Left lung (tissue), 10 donors: ENCODE measurements around the gene MAFG. TPM values are rescaled to one million over a fixed set of nuclear protein-coding genes. Genes with fewer than 3 reads are reported as not detected.

Source experiments
- ATAC-seq: fragments of 200-7000 bp; cut with Tn5 transposase; one replicate; pipeline ENCODE4 v1.9.1; 2020; ENCODE audit warnings: moderate library complexity
- DNase-seq, 4 donors: peaks; one replicate each; pipeline ENCODE4 v3.0.0-alpha.2; 2013 to 2020
- H3K27ac ChIP-seq, 2 donors: fragments of 200-600 bp; sonication (generic) in 1 of 2; one replicate each; pipeline versions ENCODE4 v1.5.0 to v1.8.0; 2020 to 2021
- H3K27me3 ChIP-seq, 2 donors: fragments of 200-600 bp; sonication (generic) in 1 of 2; one replicate each; pipeline versions ENCODE4 v1.5.0 to v1.8.0; 2020 to 2021
- H3K36me3 ChIP-seq, 2 donors: fragments of 200-600 bp; sonication (generic) in 1 of 2; one replicate each; pipeline versions ENCODE4 v1.5.0 to v1.8.0; 2020 to 2021
- H3K4me1 ChIP-seq, 2 donors: fragments of 200-600 bp; one replicate each; pipeline ENCODE4 v1.8.0; 2021
- H3K4me3 ChIP-seq, 2 donors: fragments of 200-600 bp; sonication (generic) in 1 of 2; one replicate each; pipeline versions ENCODE4 v1.5.0 to v1.8.0; 2020 to 2021; ENCODE audit warnings: mild to moderate bottlenecking in 1 of 2
- H3K9me3 ChIP-seq, 2 donors: fragments of 200-600 bp; sonication (generic) in 1 of 2; one replicate each; pipeline versions ENCODE4 v1.5.0 to v1.8.0; 2020 to 2021
- CTCF ChIP-seq, 2 donors: fragments of 200-600 bp; sonication (generic) in 1 of 2; IDR thresholded peaks; one replicate each; pipeline versions ENCODE4 v1.5.0 to v1.8.0; 2021; ENCODE audit warnings: antibody characterized with exemption in 2 of 2
- intact Hi-C, 2 donors: fragments of 100-400 bp; cut with DNase I; formaldehyde crosslinking; loops; one replicate each; pipeline versions ENCODE4 v1.11.2 to v1.14.2; 2022
- polyA plus RNA-seq, 6 donors: library from polyadenylated mRNA; unstranded; fragments of 120-200 nt; gene quantifications; one replicate each; pipeline ENCODE4 v1.2.1, GENCODE V29; 2013; ENCODE audit not compliant: insufficient read length in 6 of 6
- total RNA-seq, 2 donors: library from RNA; stranded (reverse); fragmentation: NEBNext Ultra II Directional; extraction: Animal tissue kit (Norgen Biotek cat#: 25700); gene quantifications; one replicate each; pipeline ENCODE4 v1.2.1, GENCODE V29; 2021
- donor health status: DM: no; HTN: yes; CAD: no.
- donor health status: DM: no; HTN: no; CAD: no.

The MAFG gene
- total and polyA plus RNA-seq, 8 donors, result 8.1 to 39.8 (median 11.5) TPM

- Histone ChIP-seq H3K9me3 (no peaks in the 10 kb centered on the region), H3K4me3 (no peak overlapping the region), H3K27ac (no peak overlapping the region), H3K36me3 (peaks cover 0 to 93% of the 10 kb centered on the region in 2 donors), H3K4me1 (peaks cover 0 to 4% of the 10 kb centered on the region in 2 donors), H3K27me3 (no peaks in the 10 kb centered on the region)
- intact Hi-C loops, result no loop called here
- DNase-seq, result no peak
- no peak for TF ChIP-seq CTCF (IDR thresholded peaks at IDR 0.05)
- ATAC-seq, result no peak
These were observed 43.0 kb downstream of the MAFG start for GRCh38 chr17:81884520-81884919.

GRCh38 chr17:81879121-81879520 is 48.4 kb downstream of the MAFG start:
- intact Hi-C loops, result no loop called here
- no peaks in the 10 kb centered on the region for H3K4me1 ChIP-seq
- ATAC-seq (no peak), DNase-seq (no peak)
- no peak overlapping the region for H3K27ac ChIP-seq
- peaks cover 0 to 59% of the 10 kb centered on the region in 2 donors for H3K36me3 ChIP-seq
- no peak for TF ChIP-seq CTCF (IDR thresholded peaks at IDR 0.05)
- H3K27me3 ChIP-seq, result no peaks in the 10 kb centered on the region
- no peak overlapping the region for H3K4me3 ChIP-seq
- no peaks in the 10 kb centered on the region for H3K9me3 ChIP-seq

GRCh38 chr17:81878294-81878693 is 49.2 kb downstream of the MAFG start:
- H3K36me3 ChIP-seq, result peaks cover 0 to 50% of the 10 kb centered on the region in 2 donors
- ATAC-seq, result no peak
- no peak overlapping the region for H3K27ac ChIP-seq
- no peaks in the 10 kb centered on the region for H3K27me3 ChIP-seq
- intact Hi-C loops, result no loop called here
- DNase-seq, result no peak
- no peak overlapping the region for H3K4me3 ChIP-seq
- H3K4me1 ChIP-seq, result no peaks in the 10 kb centered on the region
- no peak for TF ChIP-seq CTCF (IDR thresholded peaks at IDR 0.05)
- H3K9me3 ChIP-seq, result no peaks in the 10 kb centered on the region

- ATAC-seq (no peak), DNase-seq (no peak)
- Histone ChIP-seq H3K27ac (no peak overlapping the region), H3K4me1 (peaks cover 0 to 4% of the 10 kb centered on the region in 2 donors), H3K27me3 (no peaks in the 10 kb centered on the region), H3K4me3 (no peak overlapping the region), H3K36me3 (peaks cover 0 to 43% of the 10 kb centered on the region in 2 donors), H3K9me3 (no peaks in the 10 kb centered on the region)
- no peak for TF ChIP-seq CTCF (IDR thresholded peaks at IDR 0.05)
- intact Hi-C loops, result no loop called here
These were observed 50.0 kb downstream of the MAFG start for GRCh38 chr17:81877569-81877968.

GRCh38 chr17:81871387-81872230 is 55.9 kb downstream of the MAFG start:
- DNase-seq, result peak; percentile 86 to 98 (median 94)
- Histone ChIP-seq H3K36me3 (peaks cover 4 to 36% of the 10 kb centered on the region in 2 donors), H3K27ac (peak overlapping the region; percentile 97 to 98), H3K9me3 (no peaks in the 10 kb centered on the region), H3K27me3 (no peaks in the 10 kb centered on the region), H3K4me1 (peaks cover 15 to 54% of the 10 kb centered on the region in 2 donors), H3K4me3 (peak overlapping the region; percentile 90 to 97)
- peak; percentile 67 for ATAC-seq
- intact Hi-C loops, result no loop called here
- no peak for TF ChIP-seq CTCF (IDR thresholded peaks at IDR 0.05)
